Liver (tissue), 9 donors: ENCODE data around the gene ST6GALNAC3. TPM values are rescaled to one million over a fixed set of nuclear protein-coding genes. Genes with fewer than 3 reads are reported as not detected.

Source experiments
- DNase-seq: peaks from one replicate; pipeline ENCODE4 v3.0.0-alpha.2; 2017; ENCODE audit warnings: low spot score
- H3K27ac ChIP-seq, 2 donors: one replicate each; pipeline ENCODE4 v1.7.0; 2013; ENCODE audit warnings: inconsistent platforms in 2 of 2, low read length in 2 of 2, control low read depth in 1 of 2, low read depth in 1 of 2, mild to moderate bottlenecking in 1 of 2
- H3K27me3 ChIP-seq, 4 donors: one replicate each; pipeline versions ENCODE4 v1.6.1 to v1.7.0; 2013; ENCODE audit warnings: low read length in 3 of 4, inconsistent platforms in 1 of 4, mild to moderate bottlenecking in 1 of 4, moderate library complexity in 1 of 4; ENCODE audit not compliant: control insufficient read depth in 4 of 4, insufficient read depth in 4 of 4
- H3K36me3 ChIP-seq, 4 donors: one replicate each; pipeline versions ENCODE4 v1.6.1 to v1.7.0; 2013; ENCODE audit warnings: low read length in 3 of 4, mild to moderate bottlenecking in 3 of 4, low read depth in 1 of 4, moderate library complexity in 1 of 4; ENCODE audit not compliant: control insufficient read depth in 4 of 4, insufficient read depth in 3 of 4
- H3K4me1 ChIP-seq, 4 donors: one replicate each; pipeline versions ENCODE4 v1.6.1 to v1.7.0; 2013; ENCODE audit warnings: low read length in 3 of 4, mild to moderate bottlenecking in 3 of 4, moderate library complexity in 1 of 4; ENCODE audit not compliant: control insufficient read depth in 4 of 4, insufficient read depth in 4 of 4
- H3K4me3 ChIP-seq, 3 donors: one replicate each; pipeline versions ENCODE4 v1.6.1 to v1.7.0; 2013; ENCODE audit warnings: low read length in 3 of 3, control low read depth in 1 of 3, low read depth in 1 of 3, mild to moderate bottlenecking in 1 of 3
- H3K9ac ChIP-seq, 2 donors: one replicate each; pipeline ENCODE4 v1.7.0; 2013; ENCODE audit warnings: low read length in 2 of 2, mild to moderate bottlenecking in 2 of 2, moderate library complexity in 2 of 2, control low read depth in 1 of 2, low read depth in 1 of 2
- H3K9me3 ChIP-seq, 4 donors: one replicate each; pipeline versions ENCODE4 v1.6.1 to v1.7.0; 2013; ENCODE audit warnings: low read length in 3 of 4; ENCODE audit not compliant: control insufficient read depth in 4 of 4
- EGR1 ChIP-seq, 2 donors: IDR thresholded peaks; 2 replicates each; pipeline ENCODE4 v1.6.1; 2016 to 2018; ENCODE audit warnings: antibody characterized with exemption in 2 of 2, low read depth in 2 of 2
- FOXA1 ChIP-seq: IDR thresholded peaks from 2 replicates; pipeline ENCODE4 v1.6.1; 2016; ENCODE audit warnings: antibody characterized with exemption
- FOXA2 ChIP-seq: IDR thresholded peaks from 2 replicates; pipeline ENCODE4 v1.6.1; 2016; ENCODE audit warnings: antibody characterized with exemption
- GABPA ChIP-seq, 2 donors: IDR thresholded peaks in 1 of 2; conservative IDR thresholded peaks in 1 of 2; 2 replicates each; pipeline ENCODE4 v1.6.1; 2016; ENCODE audit warnings: antibody characterized with exemption in 2 of 2, mild to moderate bottlenecking in 1 of 2, moderate library complexity in 1 of 2
- HNF4G ChIP-seq: IDR thresholded peaks from 2 replicates; pipeline ENCODE4 v1.6.1; 2016; ENCODE audit warnings: antibody characterized with exemption
- NR2F2 ChIP-seq: IDR thresholded peaks from 2 replicates; pipeline ENCODE4 v1.6.1; 2016; ENCODE audit warnings: antibody characterized with exemption
- SP1 ChIP-seq: IDR thresholded peaks from 2 replicates; pipeline ENCODE4 v1.6.1; 2018; ENCODE audit warnings: antibody characterized with exemption, mild to moderate bottlenecking
- TAF1 ChIP-seq: conservative IDR thresholded peaks from 2 replicates; pipeline ENCODE4 v1.6.1; 2016; ENCODE audit warnings: antibody characterized with exemption, mild to moderate bottlenecking
- WGBS: extraction: QIAGEN DNeasy Blood & Tissue Kit; methylation state at CpG from one replicate; pipeline ENCODE4 v1.1.7; 2013; 5-methylcytosine and 5-hydroxymethylcytosine counted together
- polyA plus RNA-seq, 2 donors: library from polyadenylated mRNA; stranded (reverse) in 1 of 2; unstranded in 1 of 2; fragments of 200-250 nt in 1 of 2; fragments of >200 nt in 1 of 2; fragmentation: Nextera tagmentation in 1 of 2; extraction: Ambion mirVana in 1 of 2; gene quantifications; one replicate each; pipeline versions ENCODE4 v1.2.1 to v1.2.3, GENCODE V29; 2013 to 2015
- total RNA-seq, 2 donors: library from RNA; depleted of rRNA; stranded (reverse); fragments of >200 nt; gene quantifications; one replicate each; pipeline ENCODE4 v1.2.3, GENCODE V29; 2014
- TF ChIP-seq, protein P1 (sequence below): IDR thresholded peaks from 2 replicates; pipeline ENCODE4 v1.6.1; 2016; ENCODE audit warnings: antibody characterized with exemption
- TF ChIP-seq, protein P2 (sequence below): IDR thresholded peaks from 2 replicates; pipeline ENCODE4 v1.6.1; 2016; ENCODE audit warnings: antibody characterized with exemption
- TF ChIP-seq, protein P3 (sequence below): fragments of 150-350 bp; IDR thresholded peaks from 2 replicates; pipeline ENCODE4 v1.5.1; 2017; ENCODE audit warnings: improper control_type of control experiment, low read depth, low read length; ENCODE audit not compliant: missing input control
- TF ChIP-seq, protein P4 (sequence below): IDR thresholded peaks from 2 replicates; pipeline ENCODE4 v1.6.1; 2016; ENCODE audit warnings: antibody characterized with exemption
- donor health status: healthy.
- donor health status: healthy.
- donor health status: healthy.
- donor health status: healthy.
- donor health status: healthy.

The ST6GALNAC3 gene
- total and polyA plus RNA-seq, 4 donors, result 1.2 to 5.0 (median 3.2) TPM

DNA sequence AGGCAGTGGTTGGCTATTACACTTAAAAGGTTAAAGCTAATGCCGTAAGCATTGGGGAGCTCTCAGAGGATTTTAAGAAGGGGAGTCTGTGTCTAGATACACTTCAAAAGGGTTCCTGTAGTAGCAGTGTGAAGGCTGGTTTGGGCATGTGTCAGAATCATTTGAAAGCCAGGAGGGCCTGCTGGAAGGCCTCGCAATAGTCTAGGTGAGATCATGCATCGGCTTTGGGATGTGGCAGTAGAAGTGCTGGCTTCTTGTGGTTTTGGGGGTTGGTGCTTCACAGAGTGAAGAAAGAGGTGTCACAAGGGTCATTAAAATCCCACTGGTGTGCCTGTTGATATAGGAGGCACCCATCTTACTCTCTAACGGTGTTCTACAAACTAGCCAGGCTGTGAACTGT lies 85.7 kb downstream of the ST6GALNAC3 start:
- Histone ChIP-seq H3K9ac (no peak overlapping the region), H3K27me3 (no peaks in the 10 kb centered on the region), H3K4me1 (no peaks in the 10 kb centered on the region), H3K9me3 (no peaks in the 10 kb centered on the region), H3K4me3 (no peak overlapping the region), H3K36me3 (no peaks in the 10 kb centered on the region), H3K27ac (no peak overlapping the region)
- no peak for DNase-seq
- WGBS, result 87% methylated on average over 4 of the region's 4 CpGs
- TF ChIP-seq, protein P1, sequence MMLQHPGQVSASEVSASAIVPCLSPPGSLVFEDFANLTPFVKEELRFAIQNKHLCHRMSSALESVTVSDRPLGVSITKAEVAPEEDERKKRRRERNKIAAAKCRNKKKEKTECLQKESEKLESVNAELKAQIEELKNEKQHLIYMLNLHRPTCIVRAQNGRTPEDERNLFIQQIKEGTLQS, result no peak
- TF ChIP-seq, protein P2, sequence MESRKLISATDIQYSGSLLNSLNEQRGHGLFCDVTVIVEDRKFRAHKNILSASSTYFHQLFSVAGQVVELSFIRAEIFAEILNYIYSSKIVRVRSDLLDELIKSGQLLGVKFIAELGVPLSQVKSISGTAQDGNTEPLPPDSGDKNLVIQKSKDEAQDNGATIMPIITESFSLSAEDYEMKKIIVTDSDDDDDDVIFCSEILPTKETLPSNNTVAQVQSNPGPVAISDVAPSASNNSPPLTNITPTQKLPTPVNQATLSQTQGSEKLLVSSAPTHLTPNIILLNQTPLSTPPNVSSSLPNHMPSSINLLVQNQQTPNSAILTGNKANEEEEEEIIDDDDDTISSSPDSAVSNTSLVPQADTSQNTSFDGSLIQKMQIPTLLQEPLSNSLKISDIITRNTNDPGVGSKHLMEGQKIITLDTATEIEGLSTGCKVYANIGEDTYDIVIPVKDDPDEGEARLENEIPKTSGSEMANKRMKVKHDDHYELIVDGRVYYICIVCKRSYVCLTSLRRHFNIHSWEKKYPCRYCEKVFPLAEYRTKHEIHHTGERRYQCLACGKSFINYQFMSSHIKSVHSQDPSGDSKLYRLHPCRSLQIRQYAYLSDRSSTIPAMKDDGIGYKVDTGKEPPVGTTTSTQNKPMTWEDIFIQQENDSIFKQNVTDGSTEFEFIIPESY, result no peak
- no peak for TF ChIP-seq HNF4G
- no peak for TF ChIP-seq GABPA (IDR thresholded peaks at IDR 0.05 in 1 of 2, conservative IDR thresholded peaks at IDR 0.05 in 1 of 2)
- TF ChIP-seq, protein P3, sequence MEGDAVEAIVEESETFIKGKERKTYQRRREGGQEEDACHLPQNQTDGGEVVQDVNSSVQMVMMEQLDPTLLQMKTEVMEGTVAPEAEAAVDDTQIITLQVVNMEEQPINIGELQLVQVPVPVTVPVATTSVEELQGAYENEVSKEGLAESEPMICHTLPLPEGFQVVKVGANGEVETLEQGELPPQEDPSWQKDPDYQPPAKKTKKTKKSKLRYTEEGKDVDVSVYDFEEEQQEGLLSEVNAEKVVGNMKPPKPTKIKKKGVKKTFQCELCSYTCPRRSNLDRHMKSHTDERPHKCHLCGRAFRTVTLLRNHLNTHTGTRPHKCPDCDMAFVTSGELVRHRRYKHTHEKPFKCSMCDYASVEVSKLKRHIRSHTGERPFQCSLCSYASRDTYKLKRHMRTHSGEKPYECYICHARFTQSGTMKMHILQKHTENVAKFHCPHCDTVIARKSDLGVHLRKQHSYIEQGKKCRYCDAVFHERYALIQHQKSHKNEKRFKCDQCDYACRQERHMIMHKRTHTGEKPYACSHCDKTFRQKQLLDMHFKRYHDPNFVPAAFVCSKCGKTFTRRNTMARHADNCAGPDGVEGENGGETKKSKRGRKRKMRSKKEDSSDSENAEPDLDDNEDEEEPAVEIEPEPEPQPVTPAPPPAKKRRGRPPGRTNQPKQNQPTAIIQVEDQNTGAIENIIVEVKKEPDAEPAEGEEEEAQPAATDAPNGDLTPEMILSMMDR, result no peak
- TF ChIP-seq EGR1 (IDR thresholded peaks at IDR 0.05; ENCODE audit: low read depth in 2 of 2), result no peak
- TF ChIP-seq SP1, result no peak
- TF ChIP-seq FOXA2, result no peak
- TF ChIP-seq, protein P4, sequence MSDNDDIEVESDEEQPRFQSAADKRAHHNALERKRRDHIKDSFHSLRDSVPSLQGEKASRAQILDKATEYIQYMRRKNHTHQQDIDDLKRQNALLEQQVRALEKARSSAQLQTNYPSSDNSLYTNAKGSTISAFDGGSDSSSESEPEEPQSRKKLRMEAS, result no peak

GRCh38 chr1:76161451-76161850 lies 86.9 kb downstream of the ST6GALNAC3 start:
- no peaks in the 10 kb centered on the region for H3K27me3 ChIP-seq
- H3K4me1 ChIP-seq, result no peaks in the 10 kb centered on the region
- TF ChIP-seq FOXA1 (no peak), NR2F2 (no peak), TAF1 (no peak)
- 84% methylated on average over 2 of the region's 2 CpGs for WGBS
- no peak for DNase-seq
- no peak overlapping the region for H3K27ac ChIP-seq
- H3K9me3 ChIP-seq, result no peaks in the 10 kb centered on the region
- H3K9ac ChIP-seq, result no peak overlapping the region
- no peaks in the 10 kb centered on the region for H3K36me3 ChIP-seq
- H3K4me3 ChIP-seq, result no peak overlapping the region

- DNase-seq, result no peak
- TF ChIP-seq EGR1 (IDR thresholded peaks at IDR 0.05; ENCODE audit: low read depth in 2 of 2), result no peak
- Histone ChIP-seq H3K27me3 (no peaks in the 10 kb centered on the region), H3K4me3 (no peak overlapping the region), H3K27ac (no peak overlapping the region), H3K9me3 (no peaks in the 10 kb centered on the region), H3K4me1 (no peaks in the 10 kb centered on the region), H3K9ac (no peak overlapping the region), H3K36me3 (no peaks in the 10 kb centered on the region)
- WGBS, result 94% methylated on average over 5 of the region's 5 CpGs
These were observed 87.7 kb downstream of the ST6GALNAC3 start for GRCh38 chr1:76162254-76162653.
